Measurements from ENCODE around the gene RFTN1.

GRCh38 chr3:16482194-16482769 lies 31.2 kb downstream of the RFTN1 start:
- no peak for TF ChIP-seq PKNOX1 (IDR thresholded peaks at IDR 0.05)
- no peak for TF ChIP-seq BHLHE40 (IDR thresholded peaks at IDR 0.05; ENCODE audit: borderline replicate concordance)
- no peak for TF ChIP-seq FOXM1 (IDR thresholded peaks at IDR 0.05; ENCODE audit: borderline replicate concordance)
- no peak for TF ChIP-seq SP1 (IDR thresholded peaks at IDR 0.05)
- TF ChIP-seq FOXK2 (IDR thresholded peaks at IDR 0.05): no peak
- TF ChIP-seq HDGF (IDR thresholded peaks at IDR 0.05; ENCODE audit: borderline replicate concordance): no peak
- TF ChIP-seq NFRKB (IDR thresholded peaks at IDR 0.05): no peak

All from HEK293T (cell line).